Measurements from ENCODE around the gene KCNIP4.

DNA sequence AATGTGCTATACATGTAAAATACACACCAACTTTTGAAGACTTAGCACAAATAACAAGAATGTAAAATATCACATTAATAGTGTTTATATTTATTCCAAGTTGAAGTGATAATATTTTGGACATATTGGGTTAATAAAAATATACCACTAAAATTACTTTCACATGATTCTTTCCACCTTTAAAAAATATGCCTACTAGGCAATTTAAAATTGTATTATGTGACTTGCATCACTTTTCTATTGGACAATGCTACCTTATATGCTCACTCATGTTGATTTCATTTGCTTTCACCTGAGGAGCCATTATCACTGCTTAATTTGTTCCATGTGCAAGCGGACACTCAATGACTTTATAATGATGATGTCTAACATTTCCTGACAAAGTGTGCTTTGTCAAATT is 1251.8 kb downstream of the KCNIP4 start:
- TF ChIP-seq, protein P1, sequence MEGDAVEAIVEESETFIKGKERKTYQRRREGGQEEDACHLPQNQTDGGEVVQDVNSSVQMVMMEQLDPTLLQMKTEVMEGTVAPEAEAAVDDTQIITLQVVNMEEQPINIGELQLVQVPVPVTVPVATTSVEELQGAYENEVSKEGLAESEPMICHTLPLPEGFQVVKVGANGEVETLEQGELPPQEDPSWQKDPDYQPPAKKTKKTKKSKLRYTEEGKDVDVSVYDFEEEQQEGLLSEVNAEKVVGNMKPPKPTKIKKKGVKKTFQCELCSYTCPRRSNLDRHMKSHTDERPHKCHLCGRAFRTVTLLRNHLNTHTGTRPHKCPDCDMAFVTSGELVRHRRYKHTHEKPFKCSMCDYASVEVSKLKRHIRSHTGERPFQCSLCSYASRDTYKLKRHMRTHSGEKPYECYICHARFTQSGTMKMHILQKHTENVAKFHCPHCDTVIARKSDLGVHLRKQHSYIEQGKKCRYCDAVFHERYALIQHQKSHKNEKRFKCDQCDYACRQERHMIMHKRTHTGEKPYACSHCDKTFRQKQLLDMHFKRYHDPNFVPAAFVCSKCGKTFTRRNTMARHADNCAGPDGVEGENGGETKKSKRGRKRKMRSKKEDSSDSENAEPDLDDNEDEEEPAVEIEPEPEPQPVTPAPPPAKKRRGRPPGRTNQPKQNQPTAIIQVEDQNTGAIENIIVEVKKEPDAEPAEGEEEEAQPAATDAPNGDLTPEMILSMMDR (conservative IDR thresholded peaks at IDR 0.05; ENCODE audit: low read length): no peak
- no peak for TF ChIP-seq EZH2phosphoT487 (IDR thresholded peaks at IDR 0.05; ENCODE audit: borderline replicate concordance)
